Fibroblast of mammary gland (primary cell): ENCODE measurements around the gene OPCML.

Experiments used
- DNase-seq: peaks from one replicate; pipeline ENCODE4 v3.0.0-alpha.2; 2010; ENCODE audit warnings: low read depth
- H3K4me3 ChIP-seq: 2 replicates; pipeline ENCODE4 v1.5.1; 2011; ENCODE audit warnings: low read depth, mild to moderate bottlenecking, low read length, moderate library complexity; ENCODE audit not compliant: control insufficient read depth
- CTCF ChIP-seq: conservative IDR thresholded peaks from 2 replicates; pipeline ENCODE4 v1.5.1; 2011; ENCODE audit warnings: low read depth, low read length, inconsistent platforms; ENCODE audit not compliant: control insufficient read depth, insufficient read depth

Gene OPCML

GRCh38 chr11:133443206-133443747 lies 89.0 kb downstream of the OPCML start:
- no peak for DNase-seq
- no peak overlapping the region for H3K4me3 ChIP-seq
- no peak for TF ChIP-seq CTCF

DNA sequence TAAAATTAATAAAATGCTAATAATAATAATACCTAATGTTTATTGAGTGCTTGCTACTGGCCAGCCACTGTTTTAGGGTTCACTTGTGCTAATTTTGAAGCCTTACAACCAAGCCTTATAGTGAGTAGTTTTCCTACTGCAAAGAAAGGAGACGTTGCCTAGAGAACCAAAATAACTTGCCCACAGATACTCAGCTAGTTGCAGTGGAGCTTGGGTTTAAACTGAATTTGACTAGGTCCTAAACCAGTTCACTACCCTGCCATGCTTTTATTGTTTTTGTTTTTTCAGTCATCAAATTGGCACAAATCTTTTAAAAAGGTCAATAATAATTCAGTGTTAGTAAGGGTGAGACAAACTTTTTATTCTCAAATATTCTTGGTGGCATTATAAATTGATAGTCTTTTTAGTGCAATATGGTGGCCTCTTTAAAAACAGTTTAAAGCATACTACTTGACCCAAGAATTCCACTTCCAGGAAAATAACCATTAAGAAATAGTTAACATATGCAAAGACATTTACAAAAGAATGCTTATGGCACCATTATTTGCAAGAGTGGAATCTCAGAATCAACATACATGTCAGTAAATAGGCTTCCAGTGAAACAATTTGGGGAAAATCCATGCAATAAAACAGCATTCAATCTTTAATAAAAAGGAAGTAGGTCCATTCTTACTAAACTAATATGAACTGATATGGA lies 90.2 kb downstream of the OPCML start:
- H3K4me3 ChIP-seq: no peak overlapping the region
- no peak for TF ChIP-seq CTCF
- no peak for DNase-seq

DNA sequence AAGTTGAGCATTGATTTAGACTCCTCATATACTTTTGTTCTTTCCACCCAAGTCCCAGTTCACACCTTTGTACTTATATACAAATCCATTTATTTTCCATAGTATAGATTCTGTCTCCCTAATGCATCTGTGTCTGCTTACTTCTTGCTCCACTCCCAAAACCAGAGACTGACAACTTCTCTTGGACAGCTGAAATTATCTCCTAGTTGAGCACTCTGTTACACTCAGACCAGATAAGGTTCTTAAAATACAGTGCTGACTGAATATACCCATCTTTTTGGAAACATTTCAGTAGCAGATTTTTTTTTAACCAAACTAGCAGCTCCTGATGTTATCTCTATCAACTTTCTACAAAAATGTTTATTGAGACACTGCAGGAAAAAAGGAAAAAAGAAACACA lies 106.3 kb downstream of the OPCML start:
- TF ChIP-seq CTCF: no peak
- no peak for DNase-seq
- H3K4me3 ChIP-seq: no peak overlapping the region

DNA sequence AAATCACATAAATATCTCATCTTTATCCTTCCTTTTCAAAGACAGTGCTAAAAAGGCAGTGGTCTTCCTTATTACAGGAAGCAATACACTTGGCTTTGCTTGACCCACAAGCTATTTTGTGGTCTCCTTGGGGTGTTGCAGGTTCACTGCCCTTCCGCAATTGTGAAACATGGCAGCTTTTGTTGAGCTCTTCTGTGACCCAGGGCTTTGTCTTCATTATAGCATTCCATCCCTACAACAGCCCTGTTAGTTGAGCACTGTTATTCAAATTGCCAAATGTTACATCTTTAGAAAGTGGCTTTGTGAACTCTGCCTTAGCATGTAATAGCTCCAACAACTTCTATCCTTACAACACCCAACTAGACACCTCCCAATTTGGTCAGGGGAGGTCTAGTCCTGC lies 107.1 kb downstream of the OPCML start:
- DNase-seq: no peak
- TF ChIP-seq CTCF: no peak
- H3K4me3 ChIP-seq: no peak overlapping the region

GRCh38 chr11:133418218-133418617 lies 114.1 kb downstream of the OPCML start:
- H3K4me3 ChIP-seq: no peak overlapping the region
- DNase-seq: no peak
- TF ChIP-seq CTCF: no peak

DNA sequence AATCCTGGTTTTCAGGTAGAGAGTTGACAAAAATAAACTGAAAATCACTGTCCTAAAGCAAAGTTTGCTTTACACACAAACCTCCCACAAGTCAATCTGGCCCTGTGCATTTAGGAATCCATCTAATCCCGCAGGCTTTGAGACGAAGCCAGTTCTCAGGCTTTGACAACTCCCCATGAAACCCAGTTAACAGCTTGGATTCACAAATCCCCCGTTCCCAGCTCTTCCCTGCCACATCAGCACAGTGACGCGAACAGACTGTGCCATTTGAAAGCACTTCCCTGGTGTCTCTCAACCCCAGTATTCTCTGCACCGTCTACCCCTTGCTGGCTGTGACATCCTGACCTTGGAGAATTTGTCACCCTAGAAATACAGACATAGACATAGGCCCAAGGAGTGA lies 117.8 kb downstream of the OPCML start:
- no peak overlapping the region for H3K4me3 ChIP-seq
- no peak for TF ChIP-seq CTCF
- DNase-seq: no peak
